ENCODE data around the gene WSCD1. TPM values are rescaled to one million over a fixed set of nuclear protein-coding genes. Genes with fewer than 3 reads are reported as not detected.

The WSCD1 gene
- total and polyA plus RNA-seq, 12 donors = 2.5 to 13.8 (median 4.2) TPM

DNA sequence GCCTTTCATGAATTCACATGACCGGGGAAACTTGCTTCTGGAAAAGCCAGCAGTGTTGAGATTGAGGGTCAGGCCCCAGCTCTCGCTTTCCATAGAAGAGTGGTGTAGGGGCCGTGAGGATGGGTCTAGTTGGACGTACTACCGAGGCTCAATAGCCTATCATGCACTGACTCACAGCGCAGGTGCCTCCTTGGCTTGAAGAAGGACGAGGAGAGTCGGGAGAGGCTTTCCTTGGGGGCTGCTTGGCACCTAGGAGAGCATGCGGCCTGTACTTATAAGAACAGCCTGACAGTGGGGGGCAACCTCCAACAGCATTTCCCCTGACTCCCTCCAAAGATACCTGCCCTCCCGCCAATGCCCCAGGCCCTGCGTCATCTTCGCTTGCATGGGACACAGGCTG is 37.6 kb downstream of the WSCD1 start:
- TF ChIP-seq CTCF (IDR thresholded peaks at IDR 0.05) = no peak
- 94 to 95% methylated on average over 12 of the region's 12 CpGs for WGBS, 2 donors
- Histone ChIP-seq H3K4me1 (peaks cover 0 to 6% (median 0%) of the 10 kb centered on the region in 9 donors), H3K27ac (no peak overlapping the region), H3K27me3 (peaks cover 0 to 9% (median 0%) of the 10 kb centered on the region in 7 donors), H3K36me3 (peaks cover 0 to 22% (median 0%) of the 10 kb centered on the region in 9 donors), H3K4me3 (no peak overlapping the region), H3K9me3 (peaks cover 0 to 5% (median 0%) of the 10 kb centered on the region in 11 donors)
- intact Hi-C loops (cut with DNase I) = no loop called here
- ATAC-seq = no peak
- no peak for DNase-seq

- no peak for TF ChIP-seq CTCF (IDR thresholded peaks at IDR 0.05)
- WGBS, 2 donors = 78 to 80% methylated on average over 5 of the region's 5 CpGs
- H3K36me3 ChIP-seq = peaks cover 0 to 22% (median 0%) of the 10 kb centered on the region in 9 donors
- H3K4me1 ChIP-seq = no peaks in the 10 kb centered on the region
- ATAC-seq = no peak
- H3K4me3 ChIP-seq = no peak overlapping the region
- intact Hi-C loops (cut with DNase I) = no loop called here
- H3K27ac ChIP-seq = no peak overlapping the region
- peaks cover 0 to 5% (median 0%) of the 10 kb centered on the region in 11 donors for H3K9me3 ChIP-seq
- H3K27me3 ChIP-seq = peaks cover 0 to 9% (median 0%) of the 10 kb centered on the region in 7 donors
- DNase-seq = no peak
These were observed 38.2 kb downstream of the WSCD1 start for GRCh38 chr17:6108382-6108781.

GRCh38 chr17:6108987-6109386 is 38.8 kb downstream of the WSCD1 start:
- no peak for TF ChIP-seq CTCF (IDR thresholded peaks at IDR 0.05)
- H3K9me3 ChIP-seq = peaks cover 0 to 5% (median 0%) of the 10 kb centered on the region in 11 donors
- ATAC-seq = no peak
- no peak for DNase-seq
- peaks cover 0 to 22% (median 0%) of the 10 kb centered on the region in 9 donors for H3K36me3 ChIP-seq
- H3K4me1 ChIP-seq = no peaks in the 10 kb centered on the region
- H3K4me3 ChIP-seq = no peak overlapping the region
- H3K27ac ChIP-seq = no peak overlapping the region
- intact Hi-C loops (cut with DNase I) = no loop called here
- peaks cover 0 to 9% (median 0%) of the 10 kb centered on the region in 7 donors for H3K27me3 ChIP-seq
- WGBS, 2 donors = 91 to 92% methylated on average over 5 of the region's 5 CpGs

DNA sequence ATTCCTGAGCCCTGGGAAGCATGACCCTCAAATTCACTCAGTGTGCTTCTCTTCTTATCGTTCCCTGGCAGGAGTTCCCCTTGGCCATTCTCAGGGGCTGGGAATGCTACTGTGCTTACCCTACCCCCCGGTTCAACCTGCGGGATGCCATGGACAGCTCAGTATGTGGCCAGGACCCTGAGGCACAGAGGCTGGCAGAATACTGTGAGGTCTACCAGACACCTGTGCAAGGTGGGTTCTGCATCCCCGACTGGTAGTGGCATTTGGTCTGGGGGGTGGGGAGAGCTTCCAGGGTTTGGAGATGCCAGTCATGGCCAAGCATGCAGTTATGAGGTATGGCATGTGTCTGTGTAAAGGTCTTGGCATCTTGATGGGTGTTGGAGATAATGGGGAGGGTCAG is 39.4 kb downstream of the WSCD1 start:
- peaks cover 0 to 9% (median 0%) of the 10 kb centered on the region in 7 donors for H3K27me3 ChIP-seq
- peaks cover 0 to 5% (median 0%) of the 10 kb centered on the region in 11 donors for H3K9me3 ChIP-seq
- no peaks in the 10 kb centered on the region for H3K4me1 ChIP-seq
- intact Hi-C loops (cut with DNase I) = no loop called here
- H3K27ac ChIP-seq = no peak overlapping the region
- no peak for TF ChIP-seq CTCF (IDR thresholded peaks at IDR 0.05)
- peaks cover 0 to 22% (median 0%) of the 10 kb centered on the region in 9 donors for H3K36me3 ChIP-seq
- ATAC-seq = no peak
- H3K4me3 ChIP-seq = no peak overlapping the region
- WGBS, 2 donors = 90 to 93% methylated on average over 4 of the region's 4 CpGs
- no peak for DNase-seq

Data from heart right ventricle (tissue), 16 donors.